Colonic mucosa (tissue), 4 donors: ENCODE measurements around the gene MEX3B. TPM values are rescaled to one million over a fixed set of nuclear protein-coding genes. Genes with fewer than 3 reads are reported as not detected.

Source experiments
- DNase-seq: peaks from one replicate; pipeline ENCODE4 v3.0.0-alpha.2; 2020
- H3K27ac ChIP-seq: fragments of 200-600 bp; one replicate; pipeline ENCODE4 v1.8.0; 2021
- H3K27me3 ChIP-seq: fragments of 200-600 bp; one replicate; pipeline ENCODE4 v1.8.0; 2021
- H3K36me3 ChIP-seq: fragments of 200-600 bp; one replicate; pipeline ENCODE4 v1.8.0; 2021
- H3K4me1 ChIP-seq: fragments of 200-600 bp; one replicate; pipeline ENCODE4 v1.8.0; 2021; ENCODE audit warnings: mild to moderate bottlenecking
- H3K4me3 ChIP-seq: fragments of 200-600 bp; one replicate; pipeline ENCODE4 v1.8.0; 2021
- H3K9ac ChIP-seq, 2 donors: one replicate each; pipeline ENCODE4 v1.7.0; 2013; ENCODE audit warnings: control low read depth in 2 of 2, low read depth in 2 of 2, low read length in 2 of 2
- H3K9me3 ChIP-seq: fragments of 200-600 bp; one replicate; pipeline ENCODE4 v1.8.0; 2021
- intact Hi-C: fragments of 100-400 bp; cut with DNase I; formaldehyde crosslinking; loops from one replicate; pipeline ENCODE4 v1.14.1; 2022
- total RNA-seq, 2 donors: library from RNA; stranded (reverse); fragmentation: NEBNext Ultra II Directional in 1 of 2; extraction: Animal tissue kit (Norgen Biotek cat#: 25700) in 1 of 2; gene quantifications; one replicate each; pipeline ENCODE4 v1.2.1, GENCODE V29; 2021
- TF ChIP-seq, protein P1 (sequence below): fragments of 200-600 bp; IDR thresholded peaks from one replicate; pipeline ENCODE4 v1.8.0; 2022; ENCODE audit warnings: antibody characterized with exemption, mild to moderate bottlenecking
- donor health status: healthy.
- donor health status: DM: no; HTN: no; CAD: no.
- donor health status: DM: no; HTN: no; CAD: no.

Gene MEX3B
- total RNA-seq, 2 donors from 2014 or later: 0.72 to 1.1 TPM

DNA sequence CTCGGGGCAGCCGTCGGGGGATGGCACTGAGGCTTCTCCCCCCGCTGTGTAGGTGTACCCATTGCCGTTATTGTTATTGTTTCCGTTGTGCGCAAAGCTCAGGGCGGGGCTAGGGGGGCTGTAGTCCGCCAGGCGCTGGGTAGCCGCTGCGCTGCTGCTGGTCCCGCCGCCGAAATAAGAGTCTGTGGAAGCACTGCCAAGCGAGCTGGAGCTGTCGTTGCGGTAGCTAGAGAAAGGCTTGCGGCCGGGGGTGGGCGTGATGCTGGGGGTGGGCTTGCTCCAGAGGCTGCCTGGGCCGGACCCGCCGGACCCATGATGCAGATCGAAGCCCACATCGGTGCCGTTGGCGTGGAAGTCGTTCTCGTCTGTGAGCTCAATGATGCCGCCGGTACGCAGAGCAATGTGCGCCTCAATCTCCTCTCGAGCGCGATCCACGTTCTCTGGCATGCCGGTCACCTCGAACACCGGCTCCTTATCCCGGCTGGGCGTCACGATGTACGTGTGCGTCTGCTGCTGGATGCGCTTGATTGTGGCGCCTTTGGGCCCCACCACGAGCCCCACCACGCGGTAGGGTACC, 1.9 kb downstream of the MEX3B start:
- Histone ChIP-seq H3K4me3 (peak overlapping the region; percentile 84), H3K36me3 (no peaks in the 10 kb centered on the region), H3K9ac (peak overlapping the region in 1 of 2 donors; percentile 55), H3K4me1 (peaks cover 11% of the 10 kb centered on the region), H3K9me3 (no peaks in the 10 kb centered on the region), H3K27me3 (peaks cover 23% of the 10 kb centered on the region), H3K27ac (no peak overlapping the region)
- DNase-seq: no peak
- TF ChIP-seq, protein P1, sequence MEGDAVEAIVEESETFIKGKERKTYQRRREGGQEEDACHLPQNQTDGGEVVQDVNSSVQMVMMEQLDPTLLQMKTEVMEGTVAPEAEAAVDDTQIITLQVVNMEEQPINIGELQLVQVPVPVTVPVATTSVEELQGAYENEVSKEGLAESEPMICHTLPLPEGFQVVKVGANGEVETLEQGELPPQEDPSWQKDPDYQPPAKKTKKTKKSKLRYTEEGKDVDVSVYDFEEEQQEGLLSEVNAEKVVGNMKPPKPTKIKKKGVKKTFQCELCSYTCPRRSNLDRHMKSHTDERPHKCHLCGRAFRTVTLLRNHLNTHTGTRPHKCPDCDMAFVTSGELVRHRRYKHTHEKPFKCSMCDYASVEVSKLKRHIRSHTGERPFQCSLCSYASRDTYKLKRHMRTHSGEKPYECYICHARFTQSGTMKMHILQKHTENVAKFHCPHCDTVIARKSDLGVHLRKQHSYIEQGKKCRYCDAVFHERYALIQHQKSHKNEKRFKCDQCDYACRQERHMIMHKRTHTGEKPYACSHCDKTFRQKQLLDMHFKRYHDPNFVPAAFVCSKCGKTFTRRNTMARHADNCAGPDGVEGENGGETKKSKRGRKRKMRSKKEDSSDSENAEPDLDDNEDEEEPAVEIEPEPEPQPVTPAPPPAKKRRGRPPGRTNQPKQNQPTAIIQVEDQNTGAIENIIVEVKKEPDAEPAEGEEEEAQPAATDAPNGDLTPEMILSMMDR: no peak
- intact Hi-C loops: loop anchor here (10.0 kb wide), 1 partner anchor 559 kb away; no protein-coding TSS in a partner anchor

DNA sequence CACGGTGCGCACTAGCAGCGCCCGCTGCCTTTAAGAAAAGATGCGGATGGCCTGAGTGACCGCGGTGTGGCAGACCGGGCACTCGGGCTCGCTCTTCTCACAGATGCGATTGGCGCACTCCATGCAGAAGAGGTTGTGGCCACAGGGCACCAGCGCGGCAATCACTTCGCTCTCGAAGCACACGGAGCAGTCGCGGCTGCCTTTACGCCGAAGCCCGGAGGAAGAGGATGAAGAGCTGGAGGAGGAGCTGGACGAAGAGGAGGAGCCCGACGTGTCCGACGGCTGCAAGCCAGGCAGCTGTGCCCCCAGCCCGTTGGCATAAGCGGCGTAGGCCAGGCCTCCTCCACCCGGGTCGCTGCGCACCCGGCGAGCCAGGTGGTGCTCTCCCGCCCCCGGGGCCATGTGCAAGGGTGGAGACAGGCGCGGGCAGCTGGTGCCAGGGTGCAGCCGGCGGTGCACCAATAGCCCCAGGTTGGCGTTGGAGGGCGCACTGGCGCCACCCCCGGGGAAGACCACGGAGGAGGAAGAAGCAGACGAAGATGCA, 2.6 kb downstream of the MEX3B start:
- DNase-seq: no peak
- no peaks in the 10 kb centered on the region for H3K9me3 ChIP-seq
- no peak overlapping the region for H3K9ac ChIP-seq
- peaks cover 11% of the 10 kb centered on the region for H3K4me1 ChIP-seq
- no peaks in the 10 kb centered on the region for H3K36me3 ChIP-seq
- no peak overlapping the region for H3K27ac ChIP-seq
- TF ChIP-seq, protein P1: no peak
- peaks cover 16% of the 10 kb centered on the region for H3K27me3 ChIP-seq
- H3K4me3 ChIP-seq: no peak overlapping the region
- intact Hi-C loops: loop anchor here (10.0 kb wide), 1 partner anchor 558 kb away; no protein-coding TSS in a partner anchor

DNA sequence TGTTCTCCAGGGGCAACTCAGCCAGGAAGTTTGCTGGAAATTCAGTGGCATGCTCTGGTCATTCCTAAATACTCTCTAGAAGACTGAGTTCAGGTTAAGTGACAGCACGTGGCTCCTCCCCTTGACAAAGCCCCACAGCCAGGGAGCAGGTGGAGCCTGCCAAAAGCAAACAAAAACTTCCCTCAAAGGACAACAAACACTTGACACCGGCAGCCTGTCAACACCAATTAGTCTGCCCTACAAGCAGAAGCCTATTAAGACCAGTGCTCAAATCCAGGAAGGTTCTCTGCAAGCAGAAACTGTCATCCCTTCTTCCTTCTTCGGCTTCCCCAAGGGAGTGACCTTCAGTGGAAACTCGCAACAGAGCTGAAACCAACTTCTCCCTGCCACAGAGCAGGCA, 5.0 kb downstream of the MEX3B start:
- no peak overlapping the region for H3K4me3 ChIP-seq
- TF ChIP-seq, protein P1: no peak
- peaks cover 11% of the 10 kb centered on the region for H3K4me1 ChIP-seq
- peaks cover 7% of the 10 kb centered on the region for H3K27me3 ChIP-seq
- no peak overlapping the region for H3K9ac ChIP-seq
- intact Hi-C loops: loop anchor here (10.0 kb wide), 1 partner anchor 556 kb away; no protein-coding TSS in a partner anchor
- no peak overlapping the region for H3K27ac ChIP-seq
- DNase-seq: peak; percentile 38
- no peaks in the 10 kb centered on the region for H3K36me3 ChIP-seq
- no peaks in the 10 kb centered on the region for H3K9me3 ChIP-seq

DNA sequence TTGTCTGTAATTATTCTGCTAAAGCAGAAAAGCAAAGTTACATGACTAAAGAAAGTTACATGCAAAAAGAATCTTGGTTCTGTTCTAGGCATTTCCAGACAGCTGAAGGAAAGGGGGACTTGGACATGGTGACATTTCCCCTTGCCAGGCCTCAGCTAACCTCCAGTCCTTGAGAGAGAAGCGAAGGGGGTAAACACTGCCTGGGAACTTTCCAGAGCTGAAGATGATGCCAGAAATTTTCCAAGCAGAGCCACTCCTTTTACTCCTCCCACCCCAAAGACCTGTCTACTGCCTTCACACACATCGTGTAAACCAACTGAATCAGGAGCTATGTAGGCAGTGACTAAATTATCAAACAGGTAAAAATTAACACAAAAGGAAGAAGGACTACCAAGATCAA, 5.4 kb downstream of the MEX3B start:
- intact Hi-C loops: loop anchor here (10.0 kb wide), 1 partner anchor 556 kb away; no protein-coding TSS in a partner anchor
- Histone ChIP-seq H3K9ac (no peak overlapping the region), H3K36me3 (no peaks in the 10 kb centered on the region), H3K4me3 (no peak overlapping the region), H3K4me1 (peaks cover 11% of the 10 kb centered on the region), H3K27ac (no peak overlapping the region), H3K27me3 (peaks cover 7% of the 10 kb centered on the region), H3K9me3 (no peaks in the 10 kb centered on the region)
- no peak for DNase-seq
- TF ChIP-seq, protein P1: no peak

DNA sequence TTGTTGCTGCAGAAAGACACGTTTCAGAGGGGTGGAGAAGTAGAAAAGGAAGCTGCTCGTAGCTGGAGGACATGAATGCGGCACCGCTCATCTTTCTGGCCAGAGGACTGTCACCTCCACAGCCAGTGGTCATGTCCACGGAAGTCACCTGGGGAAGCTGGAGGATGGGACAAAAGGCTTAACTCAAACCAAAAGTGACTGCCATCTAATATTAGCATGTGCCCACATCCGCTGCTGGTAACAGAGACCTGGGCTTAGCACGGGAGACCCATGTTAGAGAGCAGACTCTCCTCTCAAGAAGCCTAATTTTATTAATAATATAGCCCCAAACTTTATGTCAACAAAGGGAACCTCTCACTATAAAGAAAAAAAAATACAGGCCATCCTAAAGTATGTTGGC, 5.9 kb downstream of the MEX3B start:
- no peaks in the 10 kb centered on the region for H3K9me3 ChIP-seq
- intact Hi-C loops: loop anchor here (10.0 kb wide), 1 partner anchor 555 kb away; no protein-coding TSS in a partner anchor
- TF ChIP-seq, protein P1: no peak
- H3K27ac ChIP-seq: no peak overlapping the region
- H3K4me3 ChIP-seq: no peak overlapping the region
- H3K27me3 ChIP-seq: peaks cover 7% of the 10 kb centered on the region
- no peak for DNase-seq
- H3K9ac ChIP-seq: no peak overlapping the region
- H3K36me3 ChIP-seq: no peaks in the 10 kb centered on the region
- H3K4me1 ChIP-seq: peaks cover 11% of the 10 kb centered on the region
